ENCODE measurements around the gene KANSL1.

Gene KANSL1

GRCh38 chr17:46056800-46057304, 136.4 kb downstream of the KANSL1 start:
- DNase-seq (ENCODE audit: low read depth), result peak; percentile 75
- H3K4me3 ChIP-seq (ENCODE audit: low read length), result no peak overlapping the region
- no peak for TF ChIP-seq CTCF (conservative IDR thresholded peaks at IDR 0.05; ENCODE audit: low read length)

DNA sequence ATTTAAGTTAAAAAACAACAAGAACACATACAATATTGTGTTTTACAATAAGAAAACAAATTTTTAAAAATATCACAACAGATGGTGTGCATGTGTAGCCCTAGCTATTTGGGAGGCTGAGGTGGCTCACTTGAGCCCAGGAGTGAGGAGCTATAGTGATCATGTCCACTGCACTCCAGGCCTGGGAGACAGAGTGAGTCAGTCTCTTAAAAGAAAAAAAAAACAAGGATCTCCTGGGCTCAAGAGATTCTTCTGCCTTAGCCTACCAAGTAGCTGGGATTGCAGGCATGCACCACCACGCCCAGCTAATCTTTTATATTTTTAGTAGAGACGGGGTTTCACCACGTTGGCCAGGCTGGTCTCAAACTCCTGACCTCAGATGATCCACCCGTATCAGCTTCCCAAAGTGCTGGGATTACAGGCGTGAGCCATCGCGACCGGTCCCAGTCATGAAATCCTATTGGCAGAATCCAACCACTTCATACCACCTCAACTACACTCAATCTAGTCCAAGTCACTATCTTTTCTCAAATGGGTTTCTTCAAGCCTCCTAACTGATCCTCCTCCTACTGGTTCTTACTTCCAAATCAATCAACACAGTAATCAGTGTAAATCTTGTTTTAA, 139.2 kb downstream of the KANSL1 start:
- TF ChIP-seq CTCF (conservative IDR thresholded peaks at IDR 0.05; ENCODE audit: low read length), result no peak
- H3K4me3 ChIP-seq (ENCODE audit: low read length), result no peak overlapping the region
- DNase-seq (ENCODE audit: low read depth), result peak; percentile 46

GRCh38 chr17:46049656-46050055, 143.6 kb downstream of the KANSL1 start:
- no peak for DNase-seq (ENCODE audit: low read depth)

GRCh38 chr17:46047856-46048255, 145.4 kb downstream of the KANSL1 start:
- no peak overlapping the region for H3K4me3 ChIP-seq (ENCODE audit: low read length)
- no peak for TF ChIP-seq CTCF (conservative IDR thresholded peaks at IDR 0.05; ENCODE audit: low read length)
- no peak for DNase-seq (ENCODE audit: low read depth)

More at GRCh38 chr17:46049656-46050055, 143.6 kb downstream of the KANSL1 start:
- H3K4me3 ChIP-seq (ENCODE audit: low read length), result no peak overlapping the region
- TF ChIP-seq CTCF (conservative IDR thresholded peaks at IDR 0.05; ENCODE audit: low read length), result no peak

DNA sequence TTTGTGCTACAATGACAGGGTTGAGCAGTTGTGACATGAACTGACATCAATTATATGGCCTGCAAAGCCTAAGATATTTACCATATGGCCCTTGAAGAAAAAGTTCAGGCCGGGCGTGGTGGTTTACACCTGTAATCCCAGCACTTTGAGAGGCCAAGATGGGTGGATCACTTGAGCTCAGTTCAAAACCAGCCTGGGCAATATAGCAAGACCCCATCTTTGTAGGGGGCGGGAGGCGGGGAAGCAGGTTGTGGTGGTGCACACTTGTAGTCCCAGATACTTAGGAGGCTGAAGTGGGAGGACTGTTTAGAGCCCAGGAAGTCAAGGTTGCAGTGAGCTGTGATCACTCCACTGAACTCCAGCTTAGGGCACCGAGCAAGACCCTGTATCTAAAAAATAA, 145.8 kb downstream of the KANSL1 start:
- H3K4me3 ChIP-seq (ENCODE audit: low read length), result no peak overlapping the region
- no peak for DNase-seq (ENCODE audit: low read depth)
- no peak for TF ChIP-seq CTCF (conservative IDR thresholded peaks at IDR 0.05; ENCODE audit: low read length)

- peak; percentile 25 for DNase-seq (ENCODE audit: low read depth)
- H3K4me3 ChIP-seq (ENCODE audit: low read length), result no peak overlapping the region
- no peak for TF ChIP-seq CTCF (conservative IDR thresholded peaks at IDR 0.05; ENCODE audit: low read length)
Measured at GRCh38 chr17:46046957-46047356, 146.3 kb downstream of the KANSL1 start.

GRCh38 chr17:46045639-46046038, 147.6 kb downstream of the KANSL1 start:
- no peak for DNase-seq (ENCODE audit: low read depth)
- H3K4me3 ChIP-seq (ENCODE audit: low read length), result no peak overlapping the region
- TF ChIP-seq CTCF (conservative IDR thresholded peaks at IDR 0.05; ENCODE audit: low read length), result no peak

Data from AG10803 (cell line).